Measurements from ENCODE around the gene TMUB2.

GRCh38 chr17:44202756-44203155 lies 16.0 kb downstream of the TMUB2 start:
- TF ChIP-seq EZH2phosphoT487 (IDR thresholded peaks at IDR 0.05; ENCODE audit: borderline replicate concordance, low read depth, low read length) (no peak), CTCF (conservative IDR thresholded peaks at IDR 0.05; ENCODE audit: low read length) (no peak)
